ENCODE measurements around the gene MCM3. TPM values are rescaled to one million over a fixed set of nuclear protein-coding genes. Genes with fewer than 3 reads are reported as not detected.
A peak's percentile ranks its signal among the peaks of the same experiment; 100 is the strongest.

Gene MCM3
- total RNA-seq, 1 donor from 2014 or later: 27.4 TPM

DNA sequence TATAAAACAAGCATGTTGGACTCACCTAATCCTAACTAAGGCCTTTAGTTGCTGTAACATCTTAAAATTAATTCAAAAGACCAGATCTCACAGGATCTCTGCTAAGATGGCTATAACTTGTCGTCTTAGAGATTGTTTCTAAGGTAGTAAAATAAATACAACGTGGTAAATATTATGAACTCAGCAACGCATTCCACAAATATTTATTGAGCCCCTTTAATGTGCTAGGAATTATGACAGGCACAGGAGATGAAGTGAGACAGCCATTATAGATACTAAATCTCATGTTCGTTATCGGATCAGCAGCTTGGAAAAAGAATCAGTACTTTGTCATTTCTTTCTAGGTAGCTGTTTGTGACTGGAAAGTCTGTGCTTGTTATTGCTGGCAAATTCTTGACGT, 20.9 kb upstream of the MCM3 start:
- DNase-seq (ENCODE audit: low spot score): no peak
- ATAC-seq: peak; percentile 20
- intact Hi-C loops (cut with DNase I): no loop called here

DNA sequence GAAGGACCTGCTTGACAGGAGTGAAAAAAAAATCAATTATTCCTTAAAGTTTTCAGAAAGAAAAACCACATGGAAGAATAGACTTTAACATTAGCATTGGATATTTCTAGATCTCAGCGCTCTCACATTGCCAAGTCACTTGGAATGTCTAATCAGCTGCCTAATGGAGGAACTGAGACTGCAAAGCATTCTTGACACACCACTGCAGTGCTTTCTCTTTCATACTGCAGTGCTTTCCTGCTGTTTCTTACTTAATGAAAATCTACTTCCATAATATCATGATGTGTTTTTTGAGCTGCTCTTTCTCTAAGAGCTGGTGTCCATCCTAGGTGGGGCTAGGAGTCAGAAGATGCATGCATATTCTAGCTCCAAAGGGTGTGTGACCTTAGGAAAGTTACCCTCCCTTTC, 20.4 kb upstream of the MCM3 start:
- intact Hi-C loops (cut with DNase I): no loop called here
- ATAC-seq (peak; percentile 81), DNase-seq (ENCODE audit: low spot score) (no peak)

DNA sequence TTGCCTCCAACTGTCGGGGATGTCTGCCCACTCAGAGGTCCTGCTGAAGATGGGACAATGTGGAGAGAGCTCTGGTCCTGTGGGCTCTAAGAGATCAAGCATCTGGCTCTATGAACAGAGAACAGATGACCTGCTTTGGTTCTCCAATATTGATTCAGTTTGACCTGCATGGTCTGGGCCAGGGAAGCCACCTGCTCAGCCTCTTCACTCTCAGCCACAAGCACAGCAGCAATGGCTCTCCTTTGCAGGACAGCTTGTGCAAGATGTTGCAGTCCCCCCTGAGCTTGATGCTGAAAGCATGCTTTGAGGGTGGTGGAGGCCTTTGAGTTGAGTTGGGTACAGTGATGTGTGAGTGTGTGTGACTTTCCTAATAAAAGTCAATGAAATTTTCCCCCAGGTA, 18.6 kb upstream of the MCM3 start:
- DNase-seq (ENCODE audit: low spot score): no peak
- intact Hi-C loops (cut with DNase I): no loop called here
- no peak for ATAC-seq

DNA sequence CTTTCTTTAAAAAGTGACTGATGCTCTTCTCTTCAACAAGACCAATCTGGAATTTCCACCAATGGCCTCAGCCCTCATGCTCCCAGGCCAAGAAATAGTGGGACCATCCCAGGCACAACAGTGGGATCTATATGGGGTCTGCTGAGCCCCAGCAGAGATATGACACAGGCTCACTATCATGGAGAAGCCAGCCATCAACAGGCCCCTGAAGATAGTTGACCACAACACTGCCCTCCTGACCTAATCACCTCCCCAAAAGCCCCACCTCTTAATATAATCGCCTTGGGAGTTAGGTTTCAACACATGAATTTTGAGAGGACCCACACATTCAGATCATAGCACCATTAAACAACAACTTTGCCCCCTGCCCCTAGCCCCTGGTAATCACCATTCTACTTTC, 16.8 kb upstream of the MCM3 start:
- intact Hi-C loops (cut with DNase I): no loop called here
- DNase-seq (ENCODE audit: low spot score) (no peak), ATAC-seq (no peak)

DNA sequence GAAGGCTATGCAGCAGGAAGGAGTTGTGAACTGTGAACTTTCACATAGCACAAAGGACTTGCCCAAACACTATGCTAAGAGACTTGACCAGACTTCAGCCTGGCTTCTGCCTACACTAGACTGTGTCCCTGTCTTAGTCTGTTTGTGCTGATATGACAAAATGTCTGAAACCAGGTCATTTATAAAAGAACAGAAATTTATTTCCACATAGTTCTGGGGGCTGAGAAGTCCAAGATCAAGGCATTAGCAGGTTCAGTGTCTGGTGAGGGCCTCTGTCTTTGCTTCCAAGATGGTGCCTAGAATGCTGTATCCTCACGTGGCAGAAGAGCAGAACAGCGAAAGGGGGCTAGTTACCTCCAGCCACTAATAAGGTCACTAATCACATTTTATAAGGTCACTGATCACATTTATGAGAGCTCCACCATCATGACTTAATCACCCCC, 16.0 kb upstream of the MCM3 start:
- intact Hi-C loops (cut with DNase I): no loop called here
- DNase-seq (ENCODE audit: low spot score) (no peak), ATAC-seq (no peak)

DNA sequence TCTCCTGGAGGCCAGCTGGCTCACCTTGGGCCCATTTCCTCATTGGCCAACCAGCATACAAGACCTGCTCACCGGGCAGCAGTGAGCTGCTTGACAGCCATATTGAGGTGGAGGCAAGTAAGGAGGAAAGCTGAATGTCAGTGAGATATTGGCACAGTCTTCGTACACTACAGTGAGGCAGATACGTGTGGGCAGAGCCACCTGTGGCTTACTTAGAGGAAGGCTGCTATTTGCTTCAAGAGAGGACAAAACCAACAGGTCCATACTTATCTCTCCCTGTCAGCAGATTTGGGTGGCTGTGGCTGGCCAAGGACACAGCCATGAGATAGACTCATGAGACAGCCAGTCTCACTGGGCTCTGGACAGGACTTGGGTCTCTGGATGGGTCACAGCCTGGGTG, 15.1 kb upstream of the MCM3 start:
- DNase-seq (ENCODE audit: low spot score) (no peak), ATAC-seq (no peak)
- intact Hi-C loops (cut with DNase I): no loop called here

DNA sequence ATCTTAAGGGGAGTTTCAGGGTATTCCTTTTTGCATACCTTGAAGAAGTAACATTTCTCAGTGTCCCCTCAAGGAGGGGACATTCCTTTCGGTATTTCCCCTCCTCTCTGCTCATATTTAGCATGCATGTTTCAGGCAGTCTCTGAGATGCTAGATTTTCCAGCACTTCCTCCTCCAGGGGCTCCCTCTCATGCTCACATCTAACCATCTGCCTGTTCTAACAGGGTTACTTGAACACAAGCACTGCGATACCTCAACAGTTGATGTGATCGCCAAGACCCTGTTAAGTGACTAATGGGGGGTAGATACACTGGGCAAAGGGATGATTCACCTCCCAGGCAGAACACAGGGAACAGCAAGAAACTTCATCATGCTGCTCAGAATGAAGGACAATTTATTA, 12.9 kb upstream of the MCM3 start:
- intact Hi-C loops (cut with DNase I): no loop called here
- ATAC-seq: no peak
- DNase-seq (ENCODE audit: low spot score): no peak

DNA sequence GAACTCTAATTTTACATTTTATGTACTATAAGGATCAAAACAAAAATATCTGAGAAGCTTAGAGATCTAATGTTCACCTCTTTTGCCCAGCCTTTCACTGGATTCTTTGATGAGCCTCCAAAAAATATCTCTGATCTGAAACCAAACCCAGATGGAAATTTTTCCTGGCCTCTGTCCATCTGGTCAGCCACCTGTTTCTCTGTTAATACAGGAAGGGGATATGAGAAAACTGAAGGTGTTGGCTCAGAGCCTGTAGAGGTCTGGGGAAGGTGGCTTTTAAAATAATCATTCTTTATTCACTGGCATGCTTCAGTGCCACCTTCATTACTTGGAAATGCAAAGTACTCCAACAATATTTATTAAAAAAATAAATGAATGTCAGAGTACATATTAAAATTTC, 8.5 kb upstream of the MCM3 start:
- intact Hi-C loops (cut with DNase I): no loop called here
- DNase-seq (ENCODE audit: low spot score): no peak
- no peak for ATAC-seq

DNA sequence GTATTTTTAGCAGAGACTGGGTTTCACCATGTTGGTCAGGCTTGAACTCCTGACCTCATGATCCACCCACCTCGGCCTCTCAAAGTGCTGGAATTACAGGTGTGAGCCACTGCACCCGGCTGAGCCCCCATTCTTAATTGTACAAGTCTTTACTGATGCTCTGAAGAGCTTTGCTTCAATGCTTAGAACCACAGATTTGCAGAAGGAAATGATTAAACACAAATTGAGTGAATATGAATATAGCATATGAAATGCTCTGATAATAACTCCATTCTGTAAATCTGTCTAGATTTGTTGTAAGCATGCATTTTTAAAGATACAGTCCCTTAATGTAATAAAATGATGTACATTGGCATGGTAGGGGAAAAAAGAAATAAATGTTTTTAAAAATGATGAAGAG, 4.3 kb upstream of the MCM3 start:
- intact Hi-C loops (cut with DNase I): loop anchor here (5.0 kb wide), 1 partner anchor 113 kb away; no protein-coding TSS in a partner anchor
- DNase-seq (ENCODE audit: low spot score) (no peak), ATAC-seq (no peak)

DNA sequence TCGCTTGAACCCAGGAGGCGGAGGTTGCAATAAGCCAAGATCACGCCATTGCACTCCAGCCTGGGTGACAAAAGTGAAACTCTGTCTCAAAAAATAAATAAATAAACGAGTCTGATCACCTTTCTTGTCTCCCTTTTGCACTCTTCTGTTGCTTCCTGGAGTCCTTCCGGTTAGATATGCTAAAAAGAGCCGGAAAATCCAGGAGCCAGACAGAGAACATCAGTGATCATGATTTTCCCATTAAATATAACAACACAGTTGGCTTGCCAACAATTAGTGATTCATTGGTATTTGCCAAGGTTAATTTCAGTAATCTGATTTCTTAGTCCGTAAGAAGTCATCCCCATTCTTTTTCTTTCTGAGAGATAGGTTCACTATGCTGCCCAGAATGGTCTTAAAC, 3.7 kb upstream of the MCM3 start:
- no peak for DNase-seq (ENCODE audit: low spot score)
- intact Hi-C loops (cut with DNase I): loop anchor here (5.0 kb wide), 1 partner anchor 114 kb away; no protein-coding TSS in a partner anchor
- ATAC-seq: no peak

DNA sequence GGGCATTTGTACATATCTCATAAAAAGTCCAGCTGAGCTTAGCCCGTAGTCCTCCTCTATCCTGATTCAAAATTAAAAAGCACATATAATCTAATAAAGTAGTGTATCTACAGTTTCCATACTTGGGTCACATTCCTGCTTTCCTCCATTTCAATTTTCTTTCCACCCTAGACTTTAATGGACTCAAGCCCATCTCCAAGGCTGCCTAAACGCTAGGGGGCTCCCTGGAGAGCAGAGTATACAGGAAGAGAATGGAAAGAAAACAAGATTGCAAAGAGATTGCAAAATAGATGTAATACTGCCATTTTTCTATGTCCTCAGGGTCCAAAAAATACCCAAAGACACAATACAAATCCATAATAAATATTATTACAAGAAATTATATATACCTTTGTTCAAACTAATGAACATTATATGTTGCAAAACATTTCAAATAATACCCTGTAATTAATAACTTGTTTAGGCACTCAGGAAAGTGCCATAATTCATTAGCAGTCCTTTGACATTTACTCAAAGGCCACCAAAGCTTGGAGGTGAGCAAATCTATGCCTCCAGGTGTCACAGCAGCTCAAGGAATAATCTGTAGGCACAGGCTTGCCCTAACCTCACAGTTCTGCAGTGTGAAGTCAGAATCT, 2.4 kb upstream of the MCM3 start:
- intact Hi-C loops (cut with DNase I): loop anchor here (5.0 kb wide), 1 partner anchor 115 kb away; no protein-coding TSS in a partner anchor
- ATAC-seq (no peak), DNase-seq (ENCODE audit: low spot score) (peak; percentile 85)

DNA sequence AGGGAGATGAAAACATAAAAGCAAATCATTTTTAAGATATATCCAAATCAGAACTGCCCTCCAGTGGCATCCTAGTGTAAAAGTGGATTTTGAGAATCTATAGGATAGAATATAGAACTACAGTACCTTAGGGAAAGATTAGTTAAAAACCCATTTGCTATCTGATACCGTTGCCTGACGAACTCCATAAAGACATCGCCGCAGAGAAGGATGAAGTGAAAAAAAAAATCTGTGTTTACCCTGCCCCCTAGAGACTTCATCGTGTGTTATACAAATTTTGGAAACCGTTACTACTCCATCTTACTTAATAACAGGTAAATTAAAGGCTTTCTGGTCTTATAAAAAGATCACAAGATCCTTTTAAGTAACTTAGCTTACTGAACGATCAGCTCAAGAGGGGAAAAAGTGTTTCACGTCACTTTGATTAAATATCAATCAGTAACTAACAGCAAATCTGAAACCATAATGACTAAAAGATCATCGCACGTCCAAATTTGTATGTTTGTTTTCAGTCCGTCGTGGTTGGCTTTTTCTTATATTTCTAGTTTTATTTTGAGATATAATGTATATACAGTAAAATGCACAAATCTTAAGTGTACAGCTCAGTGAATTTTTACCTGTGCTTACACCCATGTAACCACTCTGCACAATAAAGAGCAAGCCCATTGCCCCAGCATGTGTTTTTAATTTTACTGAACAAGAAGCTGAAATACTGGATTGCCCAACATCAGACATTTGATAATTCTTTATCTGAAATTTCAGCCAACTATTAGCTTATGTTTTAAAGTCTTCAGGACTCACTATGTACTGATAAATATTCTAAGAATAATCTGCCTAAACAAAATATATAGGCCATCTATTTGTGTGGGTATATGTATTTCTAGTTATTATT, 881 bp upstream of the MCM3 start:
- ATAC-seq (peak; percentile 7), DNase-seq (ENCODE audit: low spot score) (no peak)
- intact Hi-C loops (cut with DNase I): loop anchor here (5.0 kb wide), 1 partner anchor 117 kb away; no protein-coding TSS in a partner anchor

DNA sequence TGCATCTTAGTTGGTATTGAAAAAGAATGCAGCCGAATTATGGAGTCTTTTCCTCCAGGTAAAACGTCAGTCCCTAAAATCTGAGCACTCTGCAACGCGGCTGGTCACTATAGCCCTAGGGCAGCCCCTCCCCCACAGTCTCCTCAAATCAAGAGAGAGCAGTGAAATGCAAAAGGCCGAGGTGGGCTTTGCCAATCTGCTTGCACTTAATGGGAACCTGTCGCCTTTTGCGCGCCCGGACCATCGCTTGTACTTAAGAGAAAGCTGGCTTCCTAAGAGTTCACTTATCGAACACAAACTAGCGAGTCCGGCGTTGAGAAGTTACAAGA, 447 bp downstream of the MCM3 start:
- no peak for ATAC-seq
- intact Hi-C loops (cut with DNase I): no loop called here
- peak; percentile 67 for DNase-seq (ENCODE audit: low spot score)

DNA sequence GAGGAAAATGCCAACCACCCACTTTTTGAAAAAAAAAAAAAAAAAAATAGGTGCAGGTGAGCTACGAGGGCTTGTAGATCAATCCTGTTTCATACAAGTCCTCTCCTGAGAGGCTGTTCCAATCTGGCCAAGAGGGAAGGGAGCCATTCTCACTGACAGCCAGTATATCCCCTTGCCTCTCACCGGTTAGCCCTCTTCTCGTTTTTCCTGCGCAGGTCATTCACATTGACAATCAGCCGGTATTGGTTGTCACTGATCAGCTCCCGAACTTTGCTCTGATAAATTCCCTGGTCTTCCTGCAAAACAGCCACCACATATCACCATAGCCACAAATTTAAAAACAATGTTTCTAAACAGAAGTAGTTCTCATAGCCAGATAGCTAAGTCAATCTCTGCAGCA, 1.4 kb downstream of the MCM3 start:
- intact Hi-C loops (cut with DNase I): no loop called here
- DNase-seq (ENCODE audit: low spot score) (no peak), ATAC-seq (no peak)

DNA sequence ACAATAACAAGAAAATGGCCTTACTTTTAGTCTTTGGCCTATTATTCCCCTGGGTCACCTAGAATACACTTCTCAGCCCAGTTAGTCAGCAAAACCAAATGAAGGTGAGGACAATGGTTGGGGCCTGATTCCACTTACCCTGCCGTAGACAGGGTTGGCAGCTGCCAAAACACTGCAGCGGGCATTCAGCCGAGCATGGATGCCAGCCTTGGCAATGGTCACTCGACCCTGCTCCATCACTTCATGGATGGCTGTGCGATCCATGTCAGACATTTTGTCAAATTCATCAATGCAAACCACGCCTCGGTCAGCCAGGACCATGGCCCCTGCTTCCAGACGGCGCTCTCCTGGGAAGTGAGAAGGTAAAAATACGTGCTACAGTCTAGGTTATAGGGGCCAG, 8.4 kb downstream of the MCM3 start:
- no peak for DNase-seq (ENCODE audit: low spot score)

DNA sequence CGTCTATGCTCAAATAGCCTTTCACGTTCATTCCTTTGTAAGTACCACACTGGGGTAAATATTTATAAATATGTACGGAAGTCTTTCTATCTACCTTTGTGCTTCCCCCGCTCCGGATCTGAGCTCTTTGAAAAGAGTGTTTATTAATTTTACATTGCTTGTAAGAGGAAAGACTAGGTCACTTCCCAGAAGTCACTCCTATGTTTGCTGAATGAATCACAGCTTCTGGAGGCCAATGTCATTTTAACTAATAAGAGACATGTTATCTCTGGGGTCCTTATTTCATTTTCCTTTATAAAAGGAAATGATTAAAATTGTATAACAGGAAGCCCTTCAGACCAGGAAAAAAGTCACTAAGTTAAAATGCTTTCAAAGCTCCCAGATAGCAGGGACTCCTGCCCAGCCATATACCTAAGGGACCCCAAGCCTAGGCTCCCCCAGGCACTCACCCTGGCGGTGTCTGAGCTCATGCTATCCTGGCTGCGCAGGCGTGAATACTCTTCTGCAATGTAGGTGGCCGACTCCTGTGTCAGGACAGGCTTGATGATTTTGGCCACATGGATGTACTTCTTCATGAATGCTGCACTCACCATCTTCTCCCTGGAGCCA, 12.6 kb downstream of the MCM3 start:
- no peak for ATAC-seq
- intact Hi-C loops (cut with DNase I): no loop called here
- DNase-seq (ENCODE audit: low spot score): no peak

More for the DNA sequence above, 8.4 kb downstream of the MCM3 start:
- no peak for ATAC-seq
- intact Hi-C loops (cut with DNase I): no loop called here

DNA sequence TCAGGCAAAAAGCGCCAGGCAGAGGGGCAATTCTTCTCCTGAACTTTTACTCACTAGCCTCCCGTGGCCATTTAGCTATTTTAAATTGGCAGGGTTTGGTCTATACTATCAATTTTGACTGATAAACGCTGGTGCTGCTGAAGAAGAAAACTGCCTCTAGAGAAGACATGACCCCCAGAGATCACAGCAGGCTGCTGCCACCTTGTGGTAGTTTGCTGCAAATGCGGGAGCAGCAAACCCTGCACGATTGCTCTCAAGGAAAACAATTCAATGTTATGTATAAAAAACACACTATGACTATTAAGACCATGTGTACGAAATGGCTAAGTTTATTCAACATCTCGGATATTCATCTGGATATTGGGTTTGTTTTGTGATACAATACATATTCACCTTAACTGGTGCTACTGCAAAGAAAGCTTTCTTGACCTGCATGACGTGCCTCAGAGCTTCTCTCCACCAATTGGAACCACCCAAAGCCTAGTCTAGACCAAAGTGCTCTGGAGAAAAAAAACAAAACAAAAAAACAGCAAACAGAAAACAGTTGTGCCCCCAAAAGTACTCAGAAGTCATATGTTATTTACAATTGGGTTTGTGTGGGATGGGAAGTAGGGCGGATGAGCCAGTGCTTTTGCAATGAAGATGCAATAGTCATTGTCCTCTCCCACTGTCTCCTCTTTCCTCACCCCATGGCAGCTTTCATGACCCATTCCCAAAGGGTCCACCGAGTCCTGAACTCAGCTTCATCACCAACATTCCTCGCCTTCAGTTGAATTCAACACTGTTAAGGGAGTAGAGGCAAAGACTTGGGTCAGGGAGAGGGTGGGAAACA, 20.6 kb downstream of the MCM3 start:
- ATAC-seq (peak; percentile 73), DNase-seq (ENCODE audit: low spot score) (peak; percentile 78)
- intact Hi-C loops (cut with DNase I): no loop called here

DNA sequence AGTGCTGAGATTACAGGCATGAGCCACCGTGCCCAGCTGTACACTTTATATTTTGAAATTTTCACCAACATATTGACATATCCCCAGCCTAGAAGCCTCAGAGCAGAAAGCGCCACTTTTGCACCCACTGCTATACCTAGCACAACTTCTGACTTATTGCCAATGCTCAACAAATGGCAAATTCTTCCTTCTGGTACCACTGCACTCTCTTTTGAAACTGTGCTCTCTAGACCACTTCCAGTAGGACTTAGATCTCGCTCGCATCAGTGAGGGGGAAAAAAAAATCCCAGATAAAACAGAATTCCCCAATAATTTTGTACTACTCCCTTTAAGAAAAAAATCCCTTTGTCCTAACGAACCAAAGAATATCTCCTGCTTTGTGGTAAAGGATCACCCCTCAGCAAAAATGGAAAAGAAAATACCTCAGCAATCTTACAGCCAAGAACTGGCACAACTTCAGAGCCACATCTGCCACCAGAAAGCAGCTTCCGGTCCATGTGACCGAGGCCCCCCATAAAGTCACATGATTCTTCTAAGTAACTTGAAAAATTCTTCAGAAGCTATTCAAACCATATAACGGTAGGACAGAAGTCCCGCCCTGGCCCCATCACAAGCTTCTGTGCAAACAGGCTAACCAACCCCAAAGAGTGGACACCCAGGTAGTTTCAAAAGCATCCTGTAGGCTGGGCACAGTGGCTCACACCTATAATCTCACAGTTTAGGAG, 21.8 kb downstream of the MCM3 start:
- ATAC-seq (no peak), DNase-seq (ENCODE audit: low spot score) (no peak)
- intact Hi-C loops (cut with DNase I): no loop called here

DNA sequence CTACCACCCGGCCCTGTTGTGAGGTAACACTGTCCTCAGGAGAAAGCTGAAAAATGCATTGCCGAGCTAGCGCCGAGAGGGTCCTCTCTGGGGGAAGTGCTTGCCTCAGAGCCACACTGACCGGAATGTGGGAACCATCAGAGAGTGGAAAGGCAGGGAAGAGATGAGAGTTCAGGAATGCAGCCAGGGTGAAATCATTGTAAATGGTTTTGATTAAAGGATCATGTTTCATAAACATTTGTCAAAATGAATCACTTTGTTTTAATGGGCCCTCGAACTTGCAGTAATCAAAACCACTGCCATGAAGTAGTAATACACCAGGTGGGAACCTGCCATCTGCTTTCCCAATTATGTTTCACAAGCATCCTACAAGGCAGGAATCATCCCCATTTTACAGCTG, 23.3 kb downstream of the MCM3 start:
- peak; percentile 48 for ATAC-seq
- intact Hi-C loops (cut with DNase I): no loop called here
- DNase-seq (ENCODE audit: low spot score): no peak
